ENCODE measurements around the gene CADM1. TPM values are rescaled to one million over a fixed set of nuclear protein-coding genes. Genes with fewer than 3 reads are reported as not detected.

CADM1 gene
- polyA plus RNA-seq, 3 donors = 0.67 to 11.7 (median 8.6) TPM

DNA sequence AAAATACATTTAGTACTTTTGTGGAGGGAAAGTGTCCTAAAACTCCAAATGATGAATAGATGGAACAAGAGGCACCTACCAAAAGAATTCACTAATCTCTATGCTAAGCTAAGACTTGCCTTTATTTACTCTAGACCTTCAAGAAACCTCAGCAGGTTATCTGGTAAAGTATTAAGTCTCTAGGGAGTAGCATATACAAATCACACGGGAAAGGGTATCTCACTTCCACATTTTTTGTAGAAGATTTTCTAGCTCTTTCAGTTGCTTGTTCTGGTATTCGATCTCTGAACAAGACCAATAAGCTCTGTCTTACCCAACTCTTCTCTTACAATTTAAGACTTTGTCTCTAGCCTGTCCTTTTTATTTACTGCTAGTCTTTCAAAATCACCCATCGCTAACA is 18.1 kb upstream of the CADM1 start:
- 76 to 86% (median 76%) methylated on average over 3 of the region's 3 CpGs for WGBS, 3 donors

DNA sequence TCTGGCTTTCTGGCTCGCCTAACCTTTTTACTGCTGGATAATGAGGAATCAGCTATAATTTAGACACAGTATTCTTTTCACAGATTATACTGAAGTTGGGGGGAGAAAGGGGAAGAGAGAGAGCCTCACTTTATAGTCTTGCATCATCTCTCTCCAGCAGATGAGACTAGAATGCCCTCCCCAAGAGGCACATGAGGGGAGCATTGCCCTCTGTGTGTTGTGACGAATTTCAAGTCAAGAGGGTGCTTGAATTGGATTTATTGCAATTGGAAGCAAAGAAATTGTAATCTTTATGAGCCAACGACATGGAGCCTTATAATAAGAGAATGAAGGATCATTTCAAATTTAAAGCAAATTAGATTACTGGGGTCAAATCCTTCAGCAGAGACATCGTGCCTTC is 17.6 kb upstream of the CADM1 start:
- 58 to 62% (median 58%) methylated on average over 4 of the region's 4 CpGs for WGBS, 3 donors
- no peak overlapping the region for H3K27ac ChIP-seq (ENCODE audit: low read depth, low read length)

More for the DNA sequence above, 18.1 kb upstream of the CADM1 start:
- no peak overlapping the region for H3K27ac ChIP-seq (ENCODE audit: low read depth, low read length)

DNA sequence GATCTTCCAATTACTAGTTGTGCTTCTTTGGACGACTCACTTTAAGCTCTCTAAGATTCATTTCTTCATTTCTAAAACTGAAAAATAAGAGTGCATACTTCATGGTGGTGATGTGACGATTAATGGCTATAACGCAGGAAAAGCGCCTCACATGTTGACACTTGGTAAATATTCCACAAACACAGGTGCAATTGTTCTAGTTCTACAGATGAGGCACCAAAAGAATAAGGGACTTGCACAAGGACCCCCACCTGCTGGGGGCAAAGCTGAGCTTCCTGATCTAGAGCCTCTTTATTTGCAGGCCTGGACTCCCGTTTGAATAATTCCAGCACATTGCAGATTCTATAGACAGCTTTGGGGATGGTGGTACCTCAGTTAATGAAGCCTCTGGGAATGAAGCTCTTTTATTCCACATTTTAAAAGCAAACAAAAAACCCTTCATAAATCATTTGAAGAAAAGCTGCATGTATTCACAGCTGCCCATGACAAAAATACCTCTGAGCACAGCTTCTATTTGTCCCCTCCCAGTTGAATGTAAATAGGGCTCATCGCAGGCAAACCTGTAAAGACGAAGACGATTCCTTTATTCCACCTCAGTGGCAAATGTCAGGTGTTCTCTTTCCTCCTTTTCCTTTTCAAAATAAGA is 14.9 kb upstream of the CADM1 start:
- WGBS, 3 donors = 32 to 81% (median 71%) methylated on average over 8 of the region's 8 CpGs
- no peak overlapping the region for H3K27ac ChIP-seq (ENCODE audit: low read depth, low read length)

DNA sequence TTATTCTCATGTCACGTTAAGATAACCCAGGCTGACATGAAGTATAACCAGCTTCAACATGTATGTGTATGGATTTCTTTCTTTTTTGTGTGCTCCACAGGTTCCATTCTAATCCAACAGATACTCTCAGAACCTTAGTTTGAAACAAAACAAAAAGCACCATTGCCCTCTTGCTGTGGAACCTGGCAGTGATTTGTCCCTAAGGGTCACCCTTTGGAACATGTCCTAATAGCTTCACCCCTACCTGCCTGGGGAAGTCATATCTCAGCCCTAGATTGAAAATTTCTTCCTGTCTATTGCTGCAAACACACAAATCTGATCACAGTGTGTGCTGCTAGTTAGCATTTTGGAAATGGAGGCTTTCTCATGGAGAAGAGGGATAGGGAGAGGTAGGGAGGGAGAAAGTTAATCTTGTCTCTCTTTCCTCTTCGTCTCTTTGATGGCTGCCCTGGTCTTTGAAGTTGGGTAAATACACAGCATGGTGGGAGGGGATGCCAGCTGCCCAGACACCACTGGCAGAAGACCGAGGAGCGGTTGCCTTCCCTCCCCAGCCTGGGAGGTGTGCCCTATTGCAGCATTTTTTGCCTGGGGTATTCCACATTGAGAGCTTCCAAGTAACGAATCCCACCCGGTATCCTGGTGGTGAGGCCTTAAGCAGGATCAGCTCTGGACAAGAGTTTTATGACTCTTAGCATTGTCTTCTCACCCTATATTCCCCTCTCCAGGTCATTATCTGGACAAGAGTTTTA is 11.6 kb upstream of the CADM1 start:
- WGBS, 3 donors = 72 to 80% (median 74%) methylated on average over 6 of the region's 6 CpGs
- no peak overlapping the region for H3K27ac ChIP-seq (ENCODE audit: low read depth, low read length)

DNA sequence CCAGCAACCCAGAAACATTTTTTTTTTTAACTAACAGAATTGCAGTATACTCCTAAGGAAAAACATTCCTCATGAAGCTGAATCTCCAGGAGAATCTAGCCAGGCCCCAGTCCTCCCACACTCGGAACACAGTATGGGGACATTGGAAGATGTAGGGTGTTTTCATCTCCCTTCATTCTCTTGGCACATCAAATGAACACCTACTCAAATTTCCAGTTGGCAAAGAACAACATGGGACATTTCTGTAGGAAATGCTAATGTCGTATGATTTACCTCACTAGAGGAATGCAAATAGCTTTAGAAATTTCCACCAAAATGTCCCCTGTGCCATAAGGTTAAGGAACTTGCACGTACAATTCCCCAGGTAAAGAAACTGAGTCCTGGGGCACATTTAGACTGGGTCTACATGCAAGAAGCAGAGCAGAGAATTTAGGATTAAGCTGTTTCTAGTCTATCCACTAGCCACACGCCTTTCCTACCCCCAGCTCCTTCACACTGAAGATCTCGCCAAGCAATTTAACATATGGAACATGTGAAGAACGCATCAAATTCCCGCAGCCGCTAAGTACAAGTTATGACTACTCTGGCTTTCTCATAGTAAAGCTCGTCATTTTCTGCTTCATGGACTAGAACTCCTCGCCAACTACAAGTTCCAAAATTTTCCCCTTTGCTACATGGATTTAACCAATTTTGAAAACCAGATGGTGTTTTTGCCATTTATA is 2.9 kb upstream of the CADM1 start:
- 82 to 87% (median 83%) methylated on average over 10 of the region's 10 CpGs for WGBS, 3 donors
- no peak overlapping the region for H3K27ac ChIP-seq (ENCODE audit: low read depth, low read length)

DNA sequence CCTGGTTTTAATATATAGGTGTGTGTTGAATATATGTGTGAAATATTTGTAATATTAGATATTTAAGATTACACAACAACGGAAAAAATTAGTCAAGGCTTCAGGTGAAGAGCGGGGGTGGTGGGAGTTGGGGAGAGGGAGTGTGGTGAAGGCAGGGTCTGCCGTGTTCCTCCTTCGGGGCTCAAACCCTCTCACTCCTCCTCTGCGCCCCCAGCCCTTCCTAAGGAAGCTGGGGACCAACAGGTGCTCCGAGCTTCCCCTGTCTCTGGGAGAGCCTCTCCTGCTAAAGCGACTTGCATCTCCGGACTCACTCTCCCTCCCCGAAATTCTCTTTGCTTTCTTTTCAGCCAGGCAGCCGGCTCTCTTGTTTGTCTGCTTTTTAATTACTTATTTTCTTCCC is 960 bp upstream of the CADM1 start:
- no peak overlapping the region for H3K27ac ChIP-seq (ENCODE audit: low read depth, low read length)

DNA sequence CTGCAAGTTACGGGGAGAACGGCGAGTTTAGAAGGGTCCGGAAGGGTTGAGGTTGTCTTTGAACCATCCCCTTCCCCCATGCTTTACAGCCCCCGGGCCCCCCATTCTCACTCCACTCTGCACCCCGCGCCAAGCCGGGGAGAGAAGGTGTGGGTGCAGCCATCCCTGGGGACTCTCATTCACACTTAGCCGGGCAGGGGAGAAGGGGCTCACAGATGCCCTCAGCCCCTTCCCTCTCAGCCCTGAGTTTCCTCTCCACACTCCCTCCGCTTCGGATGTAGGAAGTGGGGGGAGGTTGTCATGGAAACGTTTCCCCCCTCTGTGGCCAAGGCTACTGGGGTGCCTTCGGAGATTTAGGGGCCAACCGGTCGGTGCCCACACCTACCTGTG is 334 bp downstream of the CADM1 start:
- 1 to 2% (median 1%) methylated on average over 11 to 15 of the region's 15 CpGs for WGBS, 3 donors
- H3K27ac ChIP-seq (ENCODE audit: low read depth, low read length) = no peak overlapping the region

More for the DNA sequence above, 960 bp upstream of the CADM1 start:
- 5 to 11% (median 7%) methylated on average over 10 of the region's 10 CpGs for WGBS, 3 donors

DNA sequence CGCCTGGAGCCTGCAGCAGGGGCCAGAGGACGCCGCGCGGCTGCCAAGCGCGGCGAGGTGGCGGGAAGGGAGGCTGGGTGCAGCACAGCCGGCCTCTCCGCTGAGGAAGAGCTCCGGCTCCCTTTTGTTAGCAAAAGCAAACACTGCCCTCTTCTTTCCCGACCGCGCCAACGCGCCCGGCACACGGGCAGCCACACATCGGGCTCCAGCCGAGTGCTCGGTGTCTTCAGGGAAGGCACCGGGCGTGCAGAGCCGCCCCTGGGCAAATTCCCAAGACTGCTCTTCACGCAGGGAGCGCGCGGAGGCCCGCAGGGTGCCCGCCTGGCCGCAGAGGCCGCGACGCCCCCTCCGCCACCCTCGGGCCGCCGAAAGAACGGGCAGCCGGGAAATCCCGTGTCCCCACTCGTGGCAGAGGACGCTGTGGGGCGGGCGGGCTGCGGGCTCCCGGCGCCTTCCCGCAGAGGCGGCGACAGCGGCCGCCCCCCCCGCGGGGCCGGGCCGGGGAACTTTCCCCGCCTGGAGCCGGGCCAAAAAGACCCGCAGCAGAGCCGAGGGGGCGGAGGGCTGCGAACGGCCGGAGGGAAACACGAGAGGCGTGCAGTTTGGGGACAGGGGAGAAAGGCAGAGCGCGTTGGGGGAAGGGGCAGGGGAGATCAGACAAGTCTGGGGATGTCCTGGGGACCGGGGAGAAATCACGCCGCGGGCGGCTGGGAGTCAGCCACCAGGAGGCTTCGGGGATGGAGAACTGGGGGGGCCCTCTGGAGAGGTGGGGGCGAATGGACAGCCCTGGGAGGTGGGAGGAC is 931 bp downstream of the CADM1 start:
- WGBS, 3 donors = 0 to 1% (median 1%) methylated on average over 65 to 77 of the region's 77 CpGs
- no peak overlapping the region for H3K27ac ChIP-seq (ENCODE audit: low read depth, low read length)

DNA sequence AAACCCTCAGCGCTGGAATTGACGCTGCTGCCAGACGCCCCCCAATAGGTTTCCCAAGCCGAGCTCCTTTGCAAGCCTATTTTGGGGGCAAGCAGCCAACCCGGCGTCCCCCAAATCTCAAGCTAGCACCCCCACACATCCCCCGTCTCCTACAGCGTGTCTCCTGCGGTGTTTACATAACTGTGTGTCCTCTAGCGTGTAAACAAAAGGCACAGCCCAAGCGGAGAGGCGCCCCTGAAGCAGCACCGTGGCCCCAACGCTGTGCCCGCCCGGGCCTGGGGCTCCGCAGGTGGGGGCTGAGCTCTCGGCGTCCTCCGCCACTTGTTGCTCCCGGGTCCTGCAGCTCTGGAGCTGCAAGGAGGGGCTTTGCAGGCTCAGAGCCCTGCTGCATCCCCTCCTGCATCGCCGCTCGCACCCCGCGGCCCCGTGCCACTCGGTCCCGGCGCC is 1.6 kb downstream of the CADM1 start:
- WGBS, 3 donors = 1 to 2% (median 1%) methylated on average over 30 of the region's 30 CpGs
- no peak overlapping the region for H3K27ac ChIP-seq (ENCODE audit: low read depth, low read length)

DNA sequence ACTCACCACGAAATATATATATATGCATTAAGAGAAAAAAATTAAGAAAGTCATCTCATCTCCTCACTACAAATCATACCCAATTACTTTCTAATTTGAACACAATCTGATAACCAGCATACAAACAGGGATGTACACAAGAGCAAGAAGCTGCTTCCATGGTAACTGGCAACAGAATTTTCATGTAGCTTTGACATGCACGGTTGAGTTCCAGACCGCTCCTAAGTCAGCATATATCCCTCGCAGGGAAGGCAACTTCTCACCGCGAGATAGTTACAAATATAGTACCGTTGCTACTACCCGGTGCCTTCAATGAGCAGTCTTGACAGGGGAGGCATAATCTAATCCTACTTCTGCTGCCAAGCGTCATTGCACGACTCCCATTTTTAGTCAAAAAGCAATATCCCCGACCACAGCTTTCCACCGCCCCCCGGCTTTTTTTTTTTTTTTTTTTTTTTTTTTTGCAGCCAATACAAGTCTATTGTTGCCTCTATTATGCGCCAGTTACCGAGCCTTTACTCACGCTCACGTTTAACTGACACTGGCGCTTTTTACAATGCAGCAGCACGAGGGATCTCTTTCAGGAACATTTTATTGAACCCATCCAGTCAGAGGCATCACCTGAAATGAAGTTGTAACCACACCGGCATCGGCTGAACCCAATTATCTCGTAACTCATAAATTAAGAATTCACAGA is 2.2 kb downstream of the CADM1 start:
- no peak overlapping the region for H3K27ac ChIP-seq (ENCODE audit: low read depth, low read length)

DNA sequence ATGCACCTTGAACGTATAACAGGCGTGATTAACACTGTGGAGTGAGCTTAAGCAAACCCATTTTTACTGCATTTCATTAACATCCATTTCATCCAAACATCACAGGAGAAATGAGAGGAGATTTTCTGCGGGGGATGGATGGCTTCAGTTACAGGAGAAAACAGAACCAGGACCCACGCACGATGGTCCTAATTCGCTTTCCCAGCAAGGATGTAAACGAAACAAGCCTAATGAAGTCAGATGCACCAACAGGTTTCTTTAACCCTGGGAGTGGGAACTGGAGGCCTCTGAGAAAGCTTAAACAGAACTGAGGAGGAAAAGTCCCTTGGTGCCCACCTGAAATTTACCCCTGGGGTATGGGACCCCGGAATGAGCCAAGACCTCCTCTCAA is 2.7 kb downstream of the CADM1 start:
- H3K27ac ChIP-seq (ENCODE audit: low read depth, low read length) = no peak overlapping the region
- WGBS, 3 donors = 61 to 66% (median 62%) methylated on average over 8 of the region's 8 CpGs

More for the DNA sequence above, 2.2 kb downstream of the CADM1 start:
- 14 to 19% (median 17%) methylated on average over 22 of the region's 22 CpGs for WGBS, 3 donors

DNA sequence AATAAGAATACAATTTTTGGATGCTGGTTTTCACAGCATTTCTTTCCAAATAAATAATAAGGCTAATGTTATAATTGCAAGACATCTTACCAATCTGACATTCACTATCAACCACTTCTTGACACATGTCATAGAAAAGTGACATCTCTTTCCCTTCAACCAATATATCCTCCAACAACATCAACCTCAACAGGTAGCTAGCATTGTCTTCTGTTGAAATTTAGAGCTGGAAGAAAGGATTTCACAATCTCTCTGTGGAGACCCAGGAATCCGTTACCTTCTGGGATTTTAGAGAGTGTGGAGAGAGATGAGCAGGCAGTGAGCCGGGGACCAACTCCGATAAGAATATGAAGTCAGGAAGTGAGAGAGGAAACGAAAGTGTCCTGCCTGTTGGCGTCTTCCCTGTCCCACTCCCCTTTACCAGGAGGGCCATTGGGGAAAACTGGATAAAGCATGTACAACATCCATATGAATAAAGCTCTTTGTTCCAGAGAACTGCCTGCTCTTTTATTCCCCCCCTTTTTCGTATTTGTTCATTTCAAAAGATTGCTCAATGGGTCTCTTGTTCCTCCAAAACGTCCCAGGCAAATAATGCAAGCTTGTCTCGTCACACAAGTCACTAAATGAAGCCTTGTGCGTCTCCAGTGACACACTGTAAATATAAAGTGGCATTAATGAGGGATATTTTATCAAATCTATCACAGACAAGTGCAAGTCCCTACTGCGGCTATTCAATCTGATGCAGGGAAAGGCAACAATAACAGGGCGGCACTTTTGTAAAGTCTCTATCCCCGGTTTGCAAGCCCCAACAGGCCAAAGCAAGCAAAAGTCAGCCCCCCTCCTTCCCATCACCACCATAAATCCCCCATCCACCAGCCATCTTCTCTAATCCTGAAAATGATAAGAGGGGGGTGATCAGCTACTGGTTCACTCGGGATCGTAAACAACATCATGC is 3.4 kb downstream of the CADM1 start:
- H3K27ac ChIP-seq (ENCODE audit: low read depth, low read length) = no peak overlapping the region
- 52 to 57% (median 56%) methylated on average over 14 of the region's 14 CpGs for WGBS, 3 donors

DNA sequence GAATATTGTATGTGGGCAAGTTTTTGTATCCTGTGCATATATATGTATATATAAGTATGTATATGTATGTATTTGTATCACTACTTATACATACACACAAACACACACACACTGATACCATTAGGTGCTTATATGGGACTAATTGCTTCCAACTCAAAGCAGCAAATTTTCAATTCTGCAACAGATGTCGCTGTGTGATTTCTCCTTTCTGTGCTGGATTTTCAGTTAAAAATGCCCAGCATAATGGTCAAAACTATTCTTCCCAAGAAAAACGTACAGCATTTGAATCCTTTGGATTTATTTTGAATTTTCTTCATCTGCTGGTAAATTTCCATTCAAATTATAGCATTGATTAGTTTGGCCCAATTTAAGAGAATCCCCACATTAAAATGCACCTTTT is 4.3 kb downstream of the CADM1 start:
- H3K27ac ChIP-seq (ENCODE audit: low read depth, low read length) = no peak overlapping the region
- 72 to 86% (median 79%) methylated on average over 2 of the region's 2 CpGs for WGBS, 3 donors

DNA sequence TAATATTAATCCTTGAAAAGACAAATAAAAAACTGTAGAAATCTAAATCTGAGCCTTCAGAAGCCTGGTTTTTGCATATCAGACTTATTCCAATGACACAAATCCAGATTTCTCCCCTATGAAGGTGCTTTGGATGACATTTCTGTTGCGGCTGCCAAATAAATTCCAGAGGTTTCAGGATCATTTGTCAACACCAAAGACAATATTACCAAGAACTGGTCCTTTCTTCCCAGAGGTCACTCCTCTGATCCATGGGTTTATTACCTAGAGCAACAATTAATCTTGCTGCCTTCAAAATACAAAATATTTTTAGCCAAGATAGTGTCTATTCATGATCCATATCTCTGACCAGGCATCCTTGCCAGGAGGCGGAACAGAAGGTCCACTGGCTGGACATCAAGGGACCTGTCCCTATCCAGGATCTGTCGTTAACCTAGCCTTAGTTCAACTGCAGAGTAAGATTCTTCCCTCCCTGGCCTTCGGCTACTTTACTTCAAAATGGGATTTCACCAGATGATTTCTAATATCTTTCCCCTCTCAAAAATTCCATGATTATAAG is 4.9 kb downstream of the CADM1 start:
- whole genome bisulfite sequencing, 3 donors = 80 to 94% (median 93%) methylated on average over 4 of the region's 4 CpGs

DNA sequence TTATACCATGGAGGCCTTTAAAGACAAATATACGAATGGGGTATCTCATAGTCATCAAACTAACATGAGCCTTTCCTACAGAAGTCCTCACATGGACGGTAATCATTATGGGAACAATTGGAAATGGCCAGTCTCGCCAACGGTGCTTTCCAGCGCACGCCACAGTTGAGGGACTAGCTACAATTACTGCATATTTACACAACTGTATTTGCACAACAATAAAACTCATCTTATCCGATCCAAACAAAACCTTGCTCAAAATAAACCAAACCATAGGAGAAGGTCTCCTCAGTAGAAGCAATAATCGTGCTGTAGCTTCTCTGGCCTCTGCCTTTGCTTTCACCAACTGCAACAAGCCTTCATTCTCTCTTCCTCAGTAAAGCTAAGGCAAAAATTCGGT is 5.9 kb downstream of the CADM1 start:
- 75 to 88% (median 87%) methylated on average over 9 of the region's 9 CpGs for WGBS, 3 donors
- H3K27ac ChIP-seq (ENCODE audit: low read depth, low read length) = no peak overlapping the region

More for the DNA sequence above, 4.9 kb downstream of the CADM1 start:
- no peak overlapping the region for H3K27ac ChIP-seq (ENCODE audit: low read depth, low read length)

DNA sequence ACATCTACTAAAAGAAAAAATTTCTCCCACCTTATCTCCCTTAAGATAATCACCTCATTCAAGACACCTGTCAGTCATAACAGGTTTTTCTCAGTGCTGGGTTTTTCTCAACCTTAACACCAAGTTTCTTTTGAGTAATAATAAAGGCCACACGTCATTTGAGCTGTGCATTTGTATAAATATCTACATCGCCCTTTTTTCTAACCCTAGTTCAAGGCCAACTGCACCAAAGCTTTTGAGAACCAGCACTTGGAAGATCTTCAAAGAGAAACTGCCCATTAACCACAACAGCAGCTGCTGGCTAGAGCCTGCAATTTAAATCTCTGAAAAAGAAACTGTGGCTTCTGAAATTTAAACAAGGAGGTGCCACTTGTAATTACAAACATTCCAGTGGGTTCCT is 6.9 kb downstream of the CADM1 start:
- WGBS, 3 donors = 36 to 83% (median 82%) methylated on average over 2 of the region's 2 CpGs
- no peak overlapping the region for H3K27ac ChIP-seq (ENCODE audit: low read depth, low read length)

DNA sequence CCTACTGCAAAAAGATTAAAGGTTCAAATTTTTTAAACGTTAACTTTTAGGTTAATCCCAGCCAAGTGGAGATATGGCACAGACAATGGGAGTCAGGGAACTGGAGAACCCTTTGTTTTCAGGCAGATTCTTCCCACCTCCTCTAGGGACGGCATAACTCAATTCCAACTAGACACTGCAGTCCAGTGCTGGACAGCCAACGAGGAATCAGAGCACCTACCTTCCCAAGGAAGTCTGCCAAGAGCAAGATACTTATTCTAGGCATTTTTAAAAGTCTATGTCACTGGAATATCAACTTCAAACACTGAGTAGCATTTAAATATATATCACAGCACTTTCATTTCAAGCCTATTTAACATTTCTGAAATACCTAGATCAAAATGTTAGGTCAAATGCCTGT is 7.3 kb downstream of the CADM1 start:
- WGBS, 3 donors = 40 to 77% (median 72%) methylated on average over 3 of the region's 3 CpGs
- no peak overlapping the region for H3K27ac ChIP-seq (ENCODE audit: low read depth, low read length)

Data from adipose tissue (tissue), 3 donors.